Measurements from ENCODE around the gene LARGE2.
A peak's percentile ranks its signal among the peaks of the same experiment; 100 is the strongest.

GRCh38 chr11:45917623-45918330, 4.7 kb upstream of the LARGE2 start, which contains the start of gene PEX16:
- TF ChIP-seq CTCF (IDR thresholded peaks at IDR 0.05; ENCODE audit: low read depth, low read length): no peak
- peak; percentile 75 for TF ChIP-seq POLR2A (IDR thresholded peaks at IDR 0.05; ENCODE audit: extremely low read depth, insufficient read length)
- TF ChIP-seq MYC (IDR thresholded peaks at IDR 0.05; ENCODE audit: low read depth, low read length): peak; percentile 61; the same call in 1 of the 2 replicates
- peak; percentile 54 for TF ChIP-seq MAX (IDR thresholded peaks at IDR 0.05; ENCODE audit: low read depth, low read length)

All from NB4 (cell line).